Body of pancreas (tissue), 4 donors: ENCODE measurements around the gene ADK.

ENCODE experiments used
- POLR2A ChIP-seq, 3 donors: fragments of 450-650 bp; IDR thresholded peaks; one replicate each; pipeline ENCODE4 v1.6.1; 2016; ENCODE audit warnings: antibody characterized with exemption in 3 of 3, mild to moderate bottlenecking in 2 of 3
- TF ChIP-seq, protein P1 (sequence below), 7 experiments: fragments of 450-650 bp in 4 of 7; fragments of 200-600 bp in 3 of 7; sonication (generic) in 3 of 7; IDR thresholded peaks; one replicate each; pipeline ENCODE4 v1.5.1; 2016 to 2019; ENCODE audit warnings: antibody characterized with exemption in 7 of 7

DNA sequence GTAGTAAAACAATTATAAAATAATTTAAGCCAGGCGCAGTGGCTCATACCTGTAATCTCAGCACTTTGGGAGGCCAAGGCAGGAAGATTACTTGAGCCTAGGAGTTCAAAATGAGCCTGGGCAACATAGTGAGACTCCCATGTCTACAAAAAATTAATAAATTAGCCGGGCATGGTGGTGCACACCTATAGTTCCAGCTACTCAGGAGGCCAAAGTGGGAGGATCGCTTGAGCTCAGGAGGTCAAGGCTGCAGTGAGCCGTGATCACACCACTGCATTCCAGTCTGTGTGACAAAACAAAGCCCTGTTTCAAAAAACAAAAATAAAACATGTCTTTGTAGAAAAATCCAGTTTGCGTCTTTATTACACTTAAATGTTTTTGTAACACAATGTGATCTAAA is 533.4 kb downstream of the ADK start:
- TF ChIP-seq, protein P1, sequence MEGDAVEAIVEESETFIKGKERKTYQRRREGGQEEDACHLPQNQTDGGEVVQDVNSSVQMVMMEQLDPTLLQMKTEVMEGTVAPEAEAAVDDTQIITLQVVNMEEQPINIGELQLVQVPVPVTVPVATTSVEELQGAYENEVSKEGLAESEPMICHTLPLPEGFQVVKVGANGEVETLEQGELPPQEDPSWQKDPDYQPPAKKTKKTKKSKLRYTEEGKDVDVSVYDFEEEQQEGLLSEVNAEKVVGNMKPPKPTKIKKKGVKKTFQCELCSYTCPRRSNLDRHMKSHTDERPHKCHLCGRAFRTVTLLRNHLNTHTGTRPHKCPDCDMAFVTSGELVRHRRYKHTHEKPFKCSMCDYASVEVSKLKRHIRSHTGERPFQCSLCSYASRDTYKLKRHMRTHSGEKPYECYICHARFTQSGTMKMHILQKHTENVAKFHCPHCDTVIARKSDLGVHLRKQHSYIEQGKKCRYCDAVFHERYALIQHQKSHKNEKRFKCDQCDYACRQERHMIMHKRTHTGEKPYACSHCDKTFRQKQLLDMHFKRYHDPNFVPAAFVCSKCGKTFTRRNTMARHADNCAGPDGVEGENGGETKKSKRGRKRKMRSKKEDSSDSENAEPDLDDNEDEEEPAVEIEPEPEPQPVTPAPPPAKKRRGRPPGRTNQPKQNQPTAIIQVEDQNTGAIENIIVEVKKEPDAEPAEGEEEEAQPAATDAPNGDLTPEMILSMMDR (IDR thresholded peaks at IDR 0.05) = no peak
- no peak for TF ChIP-seq POLR2A (IDR thresholded peaks at IDR 0.05)
